ENCODE results near the gene COLGALT1. TPM values are rescaled to one million over a fixed set of nuclear protein-coding genes. Genes with fewer than 3 reads are reported as not detected.
"Not testable (repeated sequence)": the region's sequence is repeated elsewhere in the genome, so short reads cannot be mapped to it uniquely, and the experiment has no call there.

The COLGALT1 gene
- 77.0 TPM for total RNA-seq

DNA sequence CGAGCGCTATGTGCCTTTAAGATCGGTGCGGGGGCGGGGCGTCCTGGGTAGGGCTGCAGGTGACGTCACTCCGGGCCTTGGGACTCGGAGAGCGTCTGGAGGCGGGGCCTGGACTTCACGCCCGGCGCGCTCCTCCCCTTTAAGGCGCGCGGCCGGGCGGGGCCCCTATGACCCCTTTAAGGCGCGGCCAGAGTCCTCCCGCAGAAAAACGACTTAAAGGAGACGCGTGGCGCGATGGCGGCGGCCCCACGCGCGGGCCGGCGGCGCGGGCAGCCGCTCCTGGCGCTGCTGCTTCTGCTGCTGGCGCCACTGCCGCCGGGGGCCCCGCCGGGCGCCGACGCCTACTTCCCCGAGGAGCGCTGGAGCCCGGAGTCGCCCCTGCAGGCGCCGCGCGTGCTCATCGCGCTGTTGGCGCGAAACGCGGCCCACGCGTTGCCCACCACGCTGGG, at the start of gene COLGALT1:
Gene COLGALT1 (plus strand): TSS at position 170 of the 449 bp plus-strand sequence. CDS start 65 bp downstream, at position 235.
- DNase-seq (ENCODE audit: low read depth in 2 of 3, low spot score in 2 of 3), result peak; percentile 92 to 99 (median 98)

DNA sequence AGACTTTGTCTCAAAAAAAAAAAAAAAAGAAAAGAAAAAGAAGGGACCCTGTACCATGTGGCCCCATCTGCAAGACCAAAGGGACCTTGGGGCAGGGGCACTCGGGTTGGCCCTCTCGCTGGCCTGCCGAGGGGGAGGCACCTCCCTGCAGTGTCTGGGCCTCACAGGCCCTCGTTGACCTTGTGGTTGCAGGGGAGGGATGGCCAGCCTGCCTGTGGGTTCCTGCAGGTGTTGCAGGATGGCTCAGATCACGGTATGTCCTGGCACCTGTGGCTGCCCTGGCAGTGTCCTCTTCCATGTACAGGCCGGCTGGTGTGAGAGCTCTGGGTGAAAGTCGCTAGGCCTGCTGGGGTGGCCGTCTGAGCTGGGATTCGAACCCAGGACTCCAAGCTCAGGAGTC, 48.7 kb upstream of the COLGALT1 start:
- no peak for DNase-seq (ENCODE audit: low read depth in 2 of 3, low spot score in 2 of 3)

DNA sequence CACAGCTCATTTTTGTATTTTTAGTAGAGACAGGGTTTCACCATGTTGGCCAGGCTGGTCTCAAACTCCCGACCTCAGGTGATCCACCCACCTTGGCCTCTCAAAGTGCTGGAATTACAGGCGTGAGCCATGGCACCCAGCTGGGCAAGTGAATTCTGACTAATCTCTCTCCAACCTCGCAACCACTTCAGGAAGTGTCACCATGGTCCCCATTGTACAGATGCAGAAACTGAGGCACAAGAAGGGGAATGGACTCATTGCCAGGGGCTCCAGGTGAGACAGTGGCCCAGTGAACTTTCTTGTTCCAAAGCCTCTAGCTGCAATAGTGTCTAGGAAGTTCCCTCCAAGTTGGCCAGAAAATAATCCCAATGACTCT, 46.9 kb upstream of the COLGALT1 start:
- DNase-seq (ENCODE audit: low read depth in 2 of 3, low spot score in 2 of 3), result not testable (repeated sequence)

DNA sequence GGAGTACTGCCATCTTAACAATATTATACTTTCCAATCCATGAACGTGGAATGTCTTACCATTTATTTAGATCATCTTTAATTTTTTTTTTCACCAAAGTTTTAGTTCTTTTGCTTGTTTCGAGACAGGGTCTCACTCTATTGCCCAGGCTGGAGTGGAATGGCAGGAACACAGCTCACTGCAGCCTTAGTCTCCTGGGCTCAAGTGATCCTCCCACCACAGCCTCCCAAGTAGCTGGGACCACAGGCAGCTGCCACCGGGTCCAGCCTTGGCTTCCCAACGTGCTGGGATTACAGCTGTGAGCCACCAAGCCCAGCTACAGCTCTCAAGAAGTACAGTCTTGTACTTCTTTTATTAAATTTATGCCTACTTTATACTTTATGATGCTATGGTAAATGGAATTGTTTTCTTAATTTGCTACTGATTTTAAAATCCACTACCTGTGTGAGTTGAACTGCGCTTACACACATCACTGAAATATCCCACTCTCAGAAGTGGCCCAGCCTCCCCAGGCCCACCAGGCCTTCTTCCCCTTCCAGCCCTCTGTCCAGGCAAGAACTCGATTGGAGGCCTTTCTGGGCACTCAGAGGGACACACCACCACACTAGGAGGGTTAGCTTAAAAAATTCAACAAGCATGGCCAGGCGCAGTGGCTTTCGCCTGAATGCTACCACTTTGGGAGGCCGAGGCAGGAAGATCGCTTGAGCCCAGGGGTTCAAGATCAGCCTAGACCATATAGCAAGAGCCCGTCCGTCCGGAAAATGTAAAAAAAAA, 45.0 kb upstream of the COLGALT1 start:
- DNase-seq (ENCODE audit: low read depth in 2 of 3, low spot score in 2 of 3), result no peak

DNA sequence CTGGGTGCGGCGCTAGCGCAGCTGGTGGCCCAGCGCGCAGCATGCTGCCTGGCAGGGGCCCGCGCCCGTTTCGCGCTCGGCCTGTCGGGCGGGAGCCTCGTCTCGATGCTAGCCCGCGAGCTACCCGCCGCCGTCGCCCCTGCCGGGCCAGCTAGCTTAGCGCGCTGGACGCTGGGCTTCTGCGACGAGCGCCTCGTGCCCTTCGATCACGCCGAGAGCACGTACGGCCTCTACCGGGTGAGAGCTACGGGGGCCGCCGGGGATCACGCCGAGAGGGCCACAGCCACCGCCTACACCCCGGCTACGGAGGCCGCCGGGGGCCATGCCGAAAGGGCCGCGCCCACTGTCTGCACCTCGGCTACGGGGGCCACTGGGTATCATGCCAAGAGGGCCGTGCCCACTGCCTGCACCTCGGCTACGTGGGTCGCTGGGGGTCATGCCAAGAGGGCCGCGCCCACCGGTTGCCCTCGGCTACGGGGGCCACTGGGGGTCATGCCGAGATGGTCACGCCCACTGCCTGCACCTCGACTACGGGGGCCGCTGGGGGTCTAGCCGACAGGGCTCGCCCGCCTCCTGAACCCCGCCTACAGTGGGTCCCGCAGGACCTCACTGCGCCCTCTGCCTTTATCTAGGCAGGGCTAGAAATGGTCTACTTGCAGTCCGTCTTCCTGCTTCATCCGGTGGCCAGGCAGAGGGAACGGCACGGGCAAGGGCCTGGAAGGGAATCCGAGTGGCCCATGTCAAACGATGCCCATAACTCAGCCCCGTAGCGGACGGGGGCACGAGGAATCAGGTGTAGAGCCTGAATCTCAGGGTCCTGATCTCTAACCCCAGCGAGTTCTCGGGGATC, 43.5 kb upstream of the COLGALT1 start:
- DNase-seq (ENCODE audit: low read depth in 2 of 3, low spot score in 2 of 3), result peak; percentile 80 to 98 (median 98)

GRCh38 chr19:17512574-17512939, 42.9 kb upstream of the COLGALT1 start:
- no peak for DNase-seq (ENCODE audit: low read depth in 2 of 3, low spot score in 2 of 3)

GRCh38 chr19:17515408-17516149, 39.9 kb upstream of the COLGALT1 start:
- DNase-seq (ENCODE audit: low read depth in 2 of 3, low spot score in 2 of 3), result no peak

- peak in 1 of 3 donors; percentile 32 for DNase-seq (ENCODE audit: low read depth in 2 of 3, low spot score in 2 of 3)
These were observed 37.6 kb upstream of the COLGALT1 start for GRCh38 chr19:17517898-17518297.

DNA sequence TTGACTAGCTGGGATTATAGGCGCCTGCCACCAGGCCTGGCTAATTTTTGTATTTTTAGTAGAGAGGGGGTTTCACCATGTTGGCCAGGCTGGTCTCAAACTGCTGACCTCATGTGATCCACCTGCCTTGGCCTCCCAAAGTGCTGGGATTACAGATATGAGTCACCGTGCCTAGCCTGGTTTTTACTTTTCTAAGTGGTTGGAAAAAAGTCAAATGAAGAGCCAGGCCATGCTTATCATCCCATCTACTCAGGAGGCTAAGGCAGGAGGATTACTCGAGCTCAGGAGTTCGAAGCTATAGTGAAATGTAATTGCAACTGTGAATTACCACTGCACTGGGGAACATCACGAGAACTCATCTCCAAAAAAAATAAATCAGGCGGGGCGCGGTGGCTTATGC, 36.8 kb upstream of the COLGALT1 start:
- DNase-seq (ENCODE audit: low read depth in 2 of 3, low spot score in 2 of 3), result not testable (repeated sequence)

DNA sequence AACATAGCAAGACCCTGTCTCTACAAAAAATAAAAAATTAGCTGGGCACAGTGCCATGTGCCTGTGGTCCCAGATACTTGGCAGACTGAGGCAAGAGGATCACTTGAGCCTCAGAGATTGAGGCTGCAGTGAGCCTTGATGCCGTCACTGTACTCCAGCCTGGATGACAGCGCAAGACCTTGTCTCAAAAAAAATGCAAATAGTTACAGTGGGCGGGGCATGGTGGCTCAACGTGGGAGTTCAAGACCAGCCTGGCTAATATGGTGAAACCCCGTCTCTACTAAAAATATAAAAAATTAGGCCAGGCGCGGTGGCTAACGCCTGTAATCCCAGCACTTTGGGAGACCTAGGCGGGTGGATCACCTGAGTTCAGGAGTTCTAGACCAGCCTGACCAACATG, 35.5 kb upstream of the COLGALT1 start:
- no peak for DNase-seq (ENCODE audit: low read depth in 2 of 3, low spot score in 2 of 3)

GRCh38 chr19:17520865-17521264, 34.6 kb upstream of the COLGALT1 start:
- no peak for DNase-seq (ENCODE audit: low read depth in 2 of 3, low spot score in 2 of 3)

DNA sequence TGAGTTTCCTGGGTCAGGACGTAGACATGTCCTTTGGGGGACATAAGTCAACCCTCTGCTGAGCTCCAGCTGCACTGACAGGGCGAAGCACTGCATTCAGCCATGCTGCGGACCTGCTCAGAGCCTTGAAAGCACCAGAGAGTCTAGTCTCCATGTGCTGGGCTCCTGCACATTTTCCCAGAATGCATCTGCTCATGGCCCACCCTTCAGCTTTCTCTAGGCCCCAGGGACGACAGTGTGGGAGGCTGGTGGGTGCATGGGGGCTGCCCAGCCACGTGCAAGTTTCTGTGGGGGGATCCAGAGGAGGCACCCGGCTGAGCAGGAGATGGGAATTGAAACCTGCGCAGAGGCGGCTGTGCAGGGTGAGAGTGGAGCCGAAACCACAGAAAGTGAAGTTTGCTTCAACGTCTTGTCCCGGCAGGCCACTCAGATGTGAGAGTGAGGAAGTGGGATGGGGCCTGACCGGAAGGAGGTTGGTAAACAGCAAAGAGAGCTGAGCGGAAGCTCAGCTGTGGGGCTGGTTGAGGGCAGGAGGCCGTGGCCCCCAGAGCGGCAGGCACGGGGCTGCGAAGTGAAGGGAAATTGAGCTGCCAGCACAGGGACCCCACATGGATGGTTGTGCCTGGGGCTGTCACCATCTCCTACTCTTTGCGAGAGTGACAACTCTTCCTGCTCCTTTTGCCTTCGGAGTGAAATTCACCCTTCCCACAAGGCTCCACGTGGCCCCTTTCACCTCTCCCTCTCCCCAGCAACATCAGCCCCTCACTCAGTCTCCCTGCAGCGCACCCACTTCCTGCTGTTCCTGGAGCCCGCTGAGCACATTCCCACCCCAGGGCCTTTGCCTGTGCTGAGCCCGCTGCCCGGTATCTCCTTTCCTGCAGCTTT, 32.2 kb upstream of the COLGALT1 start:
- DNase-seq (ENCODE audit: low read depth in 2 of 3, low spot score in 2 of 3), result peak in 2 of 3 donors; percentile 87 to 95

GRCh38 chr19:17524651-17525050, 30.8 kb upstream of the COLGALT1 start:
- no peak for DNase-seq (ENCODE audit: low read depth in 2 of 3, low spot score in 2 of 3)

GRCh38 chr19:17525141-17525540, 30.3 kb upstream of the COLGALT1 start:
- no peak for DNase-seq (ENCODE audit: low read depth in 2 of 3, low spot score in 2 of 3)

GRCh38 chr19:17526922-17527321, 28.5 kb upstream of the COLGALT1 start:
- no peak for DNase-seq (ENCODE audit: low read depth in 2 of 3, low spot score in 2 of 3)

- no peak for DNase-seq (ENCODE audit: low read depth in 2 of 3, low spot score in 2 of 3)
These were observed 28.1 kb upstream of the COLGALT1 start for GRCh38 chr19:17527326-17527725.

DNA sequence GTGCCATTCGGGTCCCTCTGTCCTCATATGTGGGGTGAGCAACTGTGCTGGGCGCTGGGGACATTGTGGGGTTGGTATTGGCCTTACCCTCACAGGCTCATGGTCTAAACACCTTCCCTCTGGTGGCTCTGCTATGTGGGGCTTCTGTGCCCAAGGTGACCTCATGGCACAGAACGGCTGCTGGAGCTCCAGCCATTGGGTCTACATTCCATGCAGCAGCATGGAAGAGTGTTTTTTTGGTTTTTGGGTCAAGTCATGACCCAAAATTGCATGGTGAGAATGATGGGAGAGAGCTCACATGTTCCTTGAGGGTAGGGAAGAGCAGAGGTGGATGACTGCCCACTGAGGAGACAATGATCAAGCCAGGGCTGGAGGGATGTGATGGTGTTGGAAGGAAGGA, 26.8 kb upstream of the COLGALT1 start:
- no peak for DNase-seq (ENCODE audit: low read depth in 2 of 3, low spot score in 2 of 3)

- no peak for DNase-seq (ENCODE audit: low read depth in 2 of 3, low spot score in 2 of 3)
These were observed 25.9 kb upstream of the COLGALT1 start for GRCh38 chr19:17529239-17530158.

DNA sequence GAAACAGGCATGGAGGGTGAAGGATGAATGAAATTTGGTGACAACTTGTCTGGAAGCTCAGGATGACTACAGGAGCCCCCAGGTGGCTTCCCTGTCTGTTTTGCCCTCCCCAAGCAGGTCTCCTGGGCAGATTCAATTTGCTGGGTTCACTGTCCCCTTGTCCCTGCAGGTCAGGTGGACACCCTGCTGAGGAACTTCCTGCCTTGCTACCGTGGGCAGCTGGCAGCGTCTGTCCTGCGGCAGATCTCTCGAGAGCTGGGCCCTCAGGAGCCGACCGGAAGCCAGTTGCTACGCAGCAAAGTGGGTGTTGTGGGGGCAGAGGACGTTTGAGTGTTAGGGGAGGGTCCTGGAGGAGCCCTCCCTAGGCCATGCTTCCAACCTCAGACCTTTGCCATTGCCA, 24.9 kb upstream of the COLGALT1 start:
- no peak for DNase-seq (ENCODE audit: low read depth in 2 of 3, low spot score in 2 of 3)
